ENCODE data around the gene LMNTD1. TPM values are rescaled to one million over a fixed set of nuclear protein-coding genes. Genes with fewer than 3 reads are reported as not detected.
A peak's percentile ranks its signal among the peaks of the same experiment; 100 is the strongest.

LMNTD1 gene
- total RNA-seq, 1 experiment from 2014 or later = not detected

DNA sequence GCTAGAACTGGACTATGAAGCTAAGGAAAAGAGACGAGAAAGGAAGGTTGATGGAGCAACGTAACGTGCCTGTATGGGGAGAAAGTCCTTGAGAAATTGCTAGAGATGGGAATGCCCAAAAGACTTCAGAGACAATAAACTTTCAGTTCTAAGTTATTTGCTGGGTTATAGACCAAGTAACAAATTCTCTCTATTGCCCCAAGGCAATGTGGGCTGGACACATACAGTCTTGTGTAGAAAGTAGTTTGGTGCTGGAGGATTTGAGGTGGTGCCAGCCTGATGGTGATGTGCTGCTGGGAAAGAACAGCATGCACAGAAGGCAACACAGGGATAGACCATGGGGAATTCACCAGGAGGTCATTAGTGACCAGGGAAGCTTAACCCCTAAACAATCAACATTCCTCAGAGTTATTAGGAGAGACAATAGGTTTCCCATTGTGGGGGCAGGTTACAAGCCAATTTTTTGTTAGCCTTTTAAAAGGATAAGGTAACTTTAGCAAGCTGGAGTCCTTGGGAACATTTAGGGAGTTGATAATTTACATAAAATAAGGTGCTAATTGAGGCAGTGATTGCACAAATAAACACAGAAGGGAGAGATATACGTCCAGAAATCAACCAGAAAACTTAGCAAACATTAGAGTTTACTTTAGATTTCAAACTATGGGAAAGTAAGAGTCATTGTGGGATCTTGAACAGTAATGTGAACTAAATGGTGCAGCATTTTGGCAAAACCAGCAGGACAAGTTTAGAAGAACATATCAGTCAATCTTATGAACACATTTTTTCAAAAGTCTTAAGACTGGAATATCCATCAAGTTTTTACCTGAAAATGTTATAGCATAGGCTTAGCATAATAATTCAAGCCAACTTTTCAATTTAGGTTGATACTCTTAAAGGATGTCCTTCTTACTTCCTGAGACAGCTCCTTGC is 61.4 kb downstream of the LMNTD1 start:
- no peak for DNase-seq (ENCODE audit: low spot score)

DNA sequence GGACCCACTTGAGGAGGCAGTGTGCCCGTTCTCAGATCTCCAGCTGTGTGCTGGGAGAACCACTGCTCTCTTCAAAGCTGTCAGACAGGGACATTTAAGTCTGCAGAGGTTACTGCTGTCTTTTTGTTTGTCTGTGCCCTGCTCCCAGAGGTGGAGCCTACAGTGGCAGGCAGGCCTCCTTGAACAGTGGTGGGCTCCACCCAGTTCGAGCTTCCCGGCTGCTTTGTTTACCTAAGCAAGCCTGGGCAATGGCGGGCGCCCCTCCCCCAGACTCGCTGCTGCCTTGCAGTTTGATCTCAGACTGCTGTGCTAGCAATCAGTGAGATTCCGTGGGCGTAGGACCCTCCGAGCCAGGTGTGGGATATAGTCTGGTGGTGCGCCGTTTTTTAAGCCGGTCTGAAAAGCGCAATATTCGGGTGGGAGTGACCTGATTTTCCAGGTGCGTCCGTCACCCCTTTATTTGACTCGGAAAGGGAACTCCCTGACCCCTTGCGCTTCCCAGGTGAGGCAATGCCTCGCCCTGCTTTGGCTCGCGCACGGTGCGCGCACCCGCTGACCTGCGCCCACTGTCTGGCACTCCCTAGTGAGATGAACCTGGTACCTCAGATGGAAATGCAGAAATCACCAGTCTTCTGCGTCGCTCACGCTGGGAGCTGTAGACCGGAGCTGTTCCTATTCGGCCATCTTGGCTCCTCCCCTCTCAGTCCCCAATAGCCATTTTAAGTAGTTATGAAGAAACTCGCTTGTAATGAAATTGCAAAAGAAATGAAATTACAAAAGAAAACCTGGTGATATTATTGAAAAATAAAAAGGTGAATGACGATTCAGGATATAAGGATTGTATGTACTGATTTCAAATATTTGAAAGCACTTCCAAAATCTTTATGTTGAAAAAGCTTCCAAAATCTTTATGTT is 63.9 kb downstream of the LMNTD1 start:
- peak; percentile 30 for DNase-seq (ENCODE audit: low spot score)

DNA sequence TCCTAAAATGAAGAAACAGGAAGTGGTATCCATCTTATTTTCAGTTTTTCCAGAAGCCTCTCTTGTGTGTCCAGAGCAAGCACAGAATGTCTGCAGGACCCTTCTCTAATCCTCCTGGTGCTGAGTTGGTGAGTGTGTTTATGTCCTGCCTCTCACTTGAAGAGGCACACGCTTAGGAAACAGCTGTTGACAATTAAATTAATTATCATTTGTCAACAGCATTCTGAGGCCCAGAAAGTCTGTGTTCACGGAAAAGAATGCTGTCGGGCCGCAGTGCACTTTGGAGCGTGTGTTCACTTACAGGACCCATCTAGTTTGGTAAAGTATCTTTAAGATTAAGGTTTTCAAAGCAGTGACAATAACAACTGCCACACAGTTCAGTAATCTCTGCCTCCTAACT is 70.5 kb downstream of the LMNTD1 start:
- DNase-seq (ENCODE audit: low spot score) = no peak

DNA sequence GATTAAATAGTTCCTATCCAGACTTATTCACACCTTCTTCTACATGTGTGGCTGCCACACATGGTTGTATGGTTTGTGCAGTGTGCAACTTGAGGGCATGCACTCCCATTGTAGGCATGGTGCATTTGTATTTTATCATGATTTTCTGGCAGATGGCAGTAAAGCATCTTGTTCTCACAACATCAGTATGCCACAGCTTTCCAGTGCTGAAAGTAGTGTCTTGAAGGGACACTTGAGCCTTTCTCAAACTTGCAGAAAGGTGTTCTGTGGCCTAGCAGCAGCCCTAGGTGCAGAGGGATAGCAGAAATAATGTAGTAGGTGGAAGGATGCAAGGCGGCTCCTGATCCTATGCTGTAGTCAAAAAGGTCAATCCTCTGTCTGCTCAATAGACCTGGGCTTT is 72.9 kb downstream of the LMNTD1 start:
- DNase-seq (ENCODE audit: low spot score) = no peak

DNA sequence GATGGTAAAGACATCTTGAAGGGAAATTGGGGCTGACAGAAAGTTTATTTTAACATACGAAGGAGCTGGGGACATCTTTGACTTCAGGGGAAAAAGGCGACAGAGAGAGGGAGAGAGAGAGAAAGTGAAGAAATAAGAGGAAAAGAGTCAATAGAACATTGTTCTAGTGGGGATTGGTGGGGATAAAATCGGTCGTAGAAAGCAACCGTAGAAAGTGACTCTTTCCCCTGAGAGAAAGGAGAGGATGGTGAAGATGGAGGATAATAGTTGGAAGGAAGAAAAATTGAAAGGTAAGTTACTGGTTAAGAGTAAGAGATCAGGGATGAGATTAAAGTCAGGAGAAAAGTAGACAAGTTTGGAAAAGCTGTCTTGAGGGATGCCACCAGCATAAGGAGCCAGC is 75.9 kb downstream of the LMNTD1 start:
- DNase-seq (ENCODE audit: low spot score) = no peak

DNA sequence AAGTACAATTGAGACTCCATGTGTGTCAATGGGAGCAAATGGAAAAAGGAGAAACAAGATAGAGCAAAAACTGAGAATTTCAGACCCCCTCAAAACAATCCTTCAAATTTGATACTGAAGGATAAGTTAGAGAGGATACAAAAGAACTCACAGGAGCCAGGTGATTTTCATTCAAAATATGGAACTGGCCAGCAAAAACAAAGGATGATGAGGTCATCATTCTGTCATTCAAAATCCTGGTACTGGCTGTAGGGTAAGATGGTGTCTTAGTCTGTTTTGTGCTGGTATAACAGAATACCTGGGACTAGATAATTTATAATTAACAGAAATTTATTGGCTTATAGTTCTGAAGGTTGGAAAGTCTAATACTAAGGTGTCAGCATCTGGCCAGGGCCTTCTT is 80.6 kb downstream of the LMNTD1 start:
- no peak for DNase-seq (ENCODE audit: low spot score)

DNA sequence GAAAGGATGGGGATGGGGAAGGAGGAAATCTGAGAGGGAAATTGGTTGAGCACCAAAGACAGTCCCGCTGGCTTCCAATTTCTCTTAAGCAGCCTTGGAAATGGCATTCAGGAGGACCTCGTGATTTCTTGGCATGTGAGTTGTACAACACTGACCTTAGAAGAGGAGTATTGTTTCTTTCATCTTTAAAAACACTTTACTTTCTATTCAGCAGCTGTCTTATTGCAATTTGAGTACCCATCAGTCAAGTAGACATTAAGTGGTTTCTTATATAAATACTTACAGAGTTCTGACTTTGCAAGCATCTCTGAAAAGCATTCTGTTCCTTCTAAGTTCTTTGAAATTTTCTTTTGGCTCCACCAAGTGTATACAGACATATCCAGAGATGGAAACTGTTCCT is 83.2 kb downstream of the LMNTD1 start:
- DNase-seq (ENCODE audit: low spot score) = no peak

DNA sequence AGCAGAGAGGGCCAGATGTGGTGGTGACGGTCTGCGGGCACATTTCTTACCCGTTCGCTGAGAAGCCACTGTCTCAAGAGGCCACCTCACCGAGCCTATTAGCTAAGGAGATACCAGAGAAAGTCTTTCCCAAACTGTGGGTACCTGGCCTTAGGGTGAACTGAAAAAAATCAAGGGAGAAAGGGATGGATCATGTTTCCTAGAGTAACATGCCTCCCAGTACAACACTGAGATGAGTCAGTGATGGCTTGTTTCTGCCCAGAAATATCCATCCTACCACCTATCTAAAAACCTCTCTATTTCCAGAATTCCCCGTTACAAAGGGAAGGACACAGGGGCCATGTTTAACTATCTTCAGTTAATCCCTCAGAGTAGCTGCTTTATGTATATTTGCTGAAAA is 83.7 kb downstream of the LMNTD1 start:
- DNase-seq (ENCODE audit: low spot score) = no peak

DNA sequence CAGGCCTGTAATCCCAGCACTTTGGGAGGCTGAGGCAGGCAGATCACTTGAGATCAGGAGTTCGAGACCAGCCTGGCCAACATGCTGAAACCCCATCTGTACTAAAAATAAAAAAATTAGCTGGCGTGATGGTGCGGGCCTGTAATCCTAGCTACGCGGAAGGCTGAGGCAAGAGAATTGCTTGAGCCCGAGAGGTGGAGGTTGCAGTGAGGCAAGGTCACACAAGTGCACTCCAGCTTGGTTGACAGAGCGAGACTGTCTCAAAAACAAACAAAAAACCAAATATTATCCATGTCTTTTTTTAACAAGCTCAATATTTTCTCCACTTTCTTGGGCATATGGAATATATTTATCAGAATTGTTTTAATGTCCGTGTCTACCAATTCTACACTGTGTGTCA is 89.6 kb downstream of the LMNTD1 start:
- DNase-seq (ENCODE audit: low spot score) = no peak

DNA sequence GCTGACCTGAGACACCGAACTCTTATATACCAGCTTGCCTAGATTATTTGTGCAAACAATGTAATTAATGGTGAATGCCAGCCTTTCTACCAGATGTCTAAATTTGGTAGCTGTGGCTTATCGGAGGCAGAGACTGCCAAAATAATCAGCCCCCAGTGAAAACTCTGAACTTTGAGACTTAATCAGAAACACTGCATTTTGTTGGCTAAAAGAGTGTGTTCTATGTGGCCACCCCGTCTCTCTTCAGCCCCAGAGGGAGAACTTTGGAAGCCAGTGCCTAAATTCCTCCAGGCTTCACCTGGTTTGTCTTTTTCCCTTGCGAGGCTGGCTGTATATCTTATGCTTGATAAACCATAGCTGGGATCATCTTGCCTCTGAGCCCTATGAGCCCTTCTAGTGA is 90.1 kb downstream of the LMNTD1 start:
- no peak for DNase-seq (ENCODE audit: low spot score)

DNA sequence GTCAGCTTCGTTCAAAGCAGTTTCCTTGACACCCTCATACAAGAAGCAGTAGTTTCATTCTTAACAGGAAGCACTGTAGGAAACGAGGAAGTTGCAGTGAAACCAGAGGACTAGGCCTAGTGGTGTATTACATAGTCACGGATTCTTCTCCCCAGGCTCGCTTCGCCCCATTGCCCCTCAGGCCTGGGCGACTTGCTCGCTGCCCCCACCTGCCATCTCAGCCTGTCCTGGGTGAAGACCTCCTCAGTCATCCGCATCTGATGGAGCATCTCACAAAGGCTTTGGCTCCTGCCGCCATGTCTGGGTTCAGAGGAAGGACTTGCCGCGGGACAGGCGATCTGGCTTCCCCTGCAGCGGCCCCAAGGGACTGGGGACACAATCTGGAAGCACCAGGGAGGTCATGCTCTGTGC is 93.5 kb downstream of the LMNTD1 start:
- no peak for DNase-seq (ENCODE audit: low spot score)

DNA sequence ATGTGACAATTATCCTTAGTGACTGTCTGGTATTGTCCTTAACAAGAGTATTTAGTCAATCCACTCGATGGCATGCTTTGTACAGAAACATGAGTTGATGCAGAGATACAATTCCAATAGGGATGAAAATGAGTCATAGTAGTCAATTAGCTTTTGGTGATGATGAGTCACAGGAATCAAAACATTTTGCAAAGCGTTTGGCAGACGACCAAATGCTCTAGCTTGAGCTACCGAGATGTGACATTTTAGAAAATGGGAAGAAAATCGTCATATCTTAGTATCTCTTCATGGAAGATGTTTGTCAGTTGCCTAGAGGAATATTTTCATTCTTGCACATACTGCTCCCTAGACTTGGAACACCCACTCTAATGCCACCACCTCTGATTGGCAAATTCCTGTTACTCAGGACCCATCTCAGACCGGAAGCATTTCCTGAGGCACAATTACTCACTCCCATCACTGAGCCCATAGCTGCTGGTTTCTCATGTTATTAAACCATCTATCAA is 95.0 kb downstream of the LMNTD1 start:
- peak; percentile 77 for DNase-seq (ENCODE audit: low spot score)

DNA sequence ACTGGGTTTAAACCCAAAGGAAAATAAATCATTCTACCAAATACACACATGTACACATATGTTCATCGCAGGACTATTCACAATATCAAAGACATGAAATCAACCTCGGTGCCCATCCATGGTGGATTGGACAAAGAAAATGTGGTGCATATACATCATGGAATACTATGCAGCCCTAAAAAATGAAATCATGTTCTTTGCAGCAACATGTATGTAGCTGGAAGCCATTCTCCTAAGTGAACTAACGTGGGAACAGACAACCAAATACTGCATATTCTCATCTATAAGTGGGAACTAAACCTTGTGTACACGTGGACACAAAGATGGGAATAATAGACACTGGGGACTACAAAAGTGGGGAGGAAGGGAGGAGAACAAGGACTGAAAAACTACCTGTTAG is 96.6 kb downstream of the LMNTD1 start:
- no peak for DNase-seq (ENCODE audit: low spot score)

DNA sequence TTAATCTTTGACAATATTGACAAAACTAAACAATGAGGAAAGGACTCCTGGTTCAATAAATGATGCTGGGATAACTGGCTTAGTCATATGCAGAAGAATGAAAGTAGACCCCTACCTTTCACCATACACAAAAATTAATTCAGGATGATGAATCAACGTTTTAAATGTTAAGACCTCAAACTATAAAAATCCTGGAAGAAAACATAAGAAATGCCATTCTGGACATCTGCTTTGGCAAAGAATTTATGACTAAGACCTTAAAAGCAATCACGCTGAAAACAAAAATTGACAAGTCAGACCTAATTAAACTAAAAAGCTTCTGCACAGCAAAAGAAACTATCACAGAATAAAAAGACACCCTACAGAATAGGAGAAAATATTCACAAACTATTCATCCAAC is 97.4 kb downstream of the LMNTD1 start:
- DNase-seq (ENCODE audit: low spot score) = no peak

DNA sequence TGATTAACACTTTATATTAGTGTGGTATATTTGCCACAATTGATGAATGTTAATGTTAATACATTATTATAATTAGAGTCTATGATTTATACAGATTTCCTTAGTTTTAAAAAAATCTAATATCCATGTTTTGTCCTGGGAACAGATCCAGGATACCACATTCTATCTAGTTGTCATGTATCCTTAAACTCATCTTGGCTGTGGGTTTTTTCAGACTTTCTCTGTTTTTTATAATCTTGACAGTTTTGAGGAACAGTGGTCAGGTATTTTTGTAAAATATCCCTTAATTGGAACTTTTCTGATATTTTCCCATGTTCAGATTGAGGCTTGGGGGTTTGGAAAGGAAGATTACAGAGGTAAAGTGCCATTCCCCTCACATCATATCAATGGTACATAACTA is 104.1 kb downstream of the LMNTD1 start:
- DNase-seq (ENCODE audit: low spot score) = no peak

DNA sequence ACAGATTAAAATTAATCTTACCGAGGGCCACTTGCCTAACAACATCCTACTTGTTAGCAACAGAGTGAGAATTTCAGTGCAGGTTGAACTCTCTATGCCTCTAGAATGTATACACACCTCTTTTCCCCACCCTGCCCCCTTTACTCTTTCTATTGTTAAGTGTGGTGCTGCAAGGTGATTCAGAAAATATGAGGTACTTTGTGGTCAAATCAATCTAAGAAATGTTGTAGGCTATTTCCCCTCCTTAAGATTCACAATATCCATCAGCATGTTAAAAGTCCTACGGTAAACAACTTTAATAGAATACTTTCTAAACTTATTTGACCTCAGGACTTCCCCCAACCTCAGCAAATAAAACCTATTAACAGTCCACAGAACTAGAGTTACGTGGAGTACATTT is 106.0 kb downstream of the LMNTD1 start:
- DNase-seq (ENCODE audit: low spot score) = no peak

DNA sequence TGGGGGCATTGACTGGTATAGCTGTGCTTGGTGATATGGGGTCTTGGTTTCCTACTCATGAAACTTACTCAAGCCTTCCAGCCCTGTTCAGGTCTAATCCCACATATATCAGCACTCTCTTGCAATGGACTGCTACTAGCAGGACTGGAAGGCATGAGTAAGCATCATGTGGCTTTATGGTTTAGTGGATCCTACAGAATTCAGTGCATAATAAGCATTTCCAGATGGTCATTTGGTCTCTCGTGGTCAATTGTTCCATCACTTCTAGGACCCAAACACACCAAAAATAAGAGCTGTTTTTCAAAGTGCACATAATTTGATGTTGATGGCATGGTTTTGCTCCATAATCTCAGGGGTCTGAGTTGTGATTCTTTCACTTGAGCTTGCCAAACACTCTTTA is 114.4 kb downstream of the LMNTD1 start:
- no peak for DNase-seq (ENCODE audit: low spot score)

DNA sequence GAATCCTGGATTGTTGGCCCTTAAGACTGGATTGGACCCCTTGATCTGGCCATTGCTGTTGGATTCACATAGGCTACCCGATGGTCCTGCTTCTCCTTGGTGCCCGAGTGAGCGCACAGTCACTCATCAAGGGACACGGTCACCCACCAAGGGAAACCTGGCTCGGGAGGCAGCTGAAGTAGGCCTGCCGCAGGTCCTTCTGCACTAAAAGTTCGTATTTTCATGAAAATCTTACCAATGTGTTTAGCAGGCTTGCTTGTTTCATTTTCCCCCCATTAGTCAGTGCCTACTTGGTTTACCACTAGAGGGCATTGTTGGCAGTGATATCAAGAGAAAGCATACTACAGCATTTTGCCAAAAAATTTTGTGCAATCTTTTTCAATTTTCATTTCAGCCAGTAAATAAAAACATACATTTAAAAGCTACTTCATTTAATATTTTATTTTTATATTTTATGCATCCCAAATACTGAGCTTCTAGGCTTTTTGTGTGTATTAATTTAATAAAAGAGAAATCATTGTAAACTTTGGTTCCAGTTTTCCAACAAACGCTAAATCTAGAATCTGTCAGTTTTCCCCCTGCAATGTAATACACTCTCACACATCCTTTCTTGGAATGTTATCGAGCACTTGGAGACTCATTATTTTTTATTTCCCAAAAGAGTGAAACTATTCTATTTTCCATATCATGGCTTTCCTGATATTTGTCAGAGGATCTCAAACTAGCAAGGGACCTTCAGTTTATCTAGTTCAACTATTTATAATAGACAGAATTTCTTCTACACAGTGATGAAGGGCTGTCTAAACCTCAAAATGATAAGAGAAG is 116.7 kb downstream of the LMNTD1 start:
- peak; percentile 71 for DNase-seq (ENCODE audit: low spot score)

DNA sequence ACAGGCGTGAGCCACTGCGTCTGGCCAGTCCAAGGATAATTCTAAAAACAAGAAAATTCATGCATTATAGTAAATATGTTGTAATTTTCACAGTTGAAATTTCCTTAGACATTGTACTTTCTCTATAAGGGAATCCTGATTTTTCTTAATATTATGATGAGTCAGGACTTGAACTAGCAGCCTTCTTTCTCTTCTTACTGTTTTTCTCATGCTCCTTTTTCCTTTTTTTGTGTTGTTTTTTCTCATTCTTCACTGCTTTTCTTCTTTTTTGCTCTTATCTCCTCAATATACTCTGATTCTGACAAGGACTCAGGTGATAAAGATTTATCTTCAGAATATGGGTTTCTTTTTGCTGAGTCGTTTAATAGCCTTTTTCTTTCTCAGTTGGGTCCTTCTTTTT is 117.7 kb downstream of the LMNTD1 start:
- DNase-seq (ENCODE audit: low spot score) = no peak

DNA sequence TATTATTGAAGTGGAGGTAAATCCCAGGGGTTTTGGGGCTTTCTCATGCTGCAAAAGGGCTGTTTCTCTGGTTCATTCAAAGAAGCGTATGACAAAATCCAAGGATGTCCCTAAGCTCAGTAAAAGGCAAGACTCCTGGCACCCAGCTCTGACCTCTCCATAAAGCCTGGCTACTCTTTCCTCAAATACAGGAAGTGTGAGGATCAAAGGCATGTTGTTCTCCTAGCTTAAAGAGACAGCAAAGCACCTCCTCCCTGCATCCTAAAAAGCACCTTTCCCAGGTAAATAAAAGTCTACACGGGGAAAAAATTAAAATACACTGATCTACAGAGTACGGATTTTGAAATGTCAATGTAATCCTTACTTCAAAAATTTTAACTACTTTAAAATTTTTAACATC is 118.6 kb downstream of the LMNTD1 start:
- DNase-seq (ENCODE audit: low spot score) = no peak

DNA sequence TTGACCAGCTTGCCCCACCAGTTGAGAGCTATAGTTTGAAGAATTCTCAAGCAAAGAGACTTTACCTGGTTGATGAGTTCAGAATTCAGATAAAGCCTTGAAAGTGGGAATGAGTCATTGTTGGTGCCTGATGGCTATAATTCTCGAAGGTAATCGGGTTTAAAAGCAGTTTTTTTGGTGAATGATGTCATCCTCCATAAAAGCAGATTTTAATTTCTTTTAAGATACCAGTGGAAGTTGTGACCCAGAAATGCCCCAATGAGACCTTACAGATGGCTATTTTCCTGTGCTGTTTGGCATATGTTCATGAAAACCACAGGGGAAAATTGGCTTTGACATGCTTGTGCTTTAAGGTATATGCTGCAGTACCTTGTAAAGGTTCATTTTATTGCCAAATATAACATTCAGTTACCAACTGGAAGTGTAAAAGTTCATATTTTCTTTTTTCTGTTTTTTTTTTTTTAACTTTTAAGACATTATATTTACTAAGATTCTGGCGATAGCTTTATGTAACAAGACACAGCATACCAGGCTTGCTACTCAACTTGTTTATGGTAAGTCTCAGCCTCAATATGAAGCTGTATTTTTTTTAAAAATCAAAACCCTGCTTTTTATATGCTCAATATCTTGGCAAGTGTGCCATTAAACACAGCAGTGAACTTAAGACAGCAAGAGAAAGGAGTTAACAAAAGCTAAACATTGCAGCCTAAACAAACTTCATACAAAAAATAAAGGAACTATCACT is 119.3 kb downstream of the LMNTD1 start:
- DNase-seq (ENCODE audit: low spot score) = no peak

Measured in HT-29 (cell line).